Glutamatergic neuron (in vitro differentiated cells): ENCODE results near the gene ENTPD1. TPM values are rescaled to one million over a fixed set of nuclear protein-coding genes. Genes with fewer than 3 reads are reported as not detected.

Experiments
- DNase-seq: peaks from one replicate; pipeline ENCODE4 v3.0.0; 2022
- H3K27ac Mint-ChIP-seq: one replicate; pipeline ENCODE4 v1.8.0; 2020; ENCODE audit warnings: mild to moderate bottlenecking, mixed read lengths, inconsistent platforms; ENCODE audit not compliant: unreplicated experiment
- H3K27me3 Mint-ChIP-seq: one replicate; pipeline ENCODE4 v1.8.0; 2020; ENCODE audit warnings: mild to moderate bottlenecking, moderate library complexity, mixed read lengths, inconsistent platforms; ENCODE audit not compliant: unreplicated experiment
- H3K36me3 Mint-ChIP-seq: one replicate; pipeline ENCODE4 v1.8.0; 2020; ENCODE audit warnings: mild to moderate bottlenecking, mixed read lengths, inconsistent platforms; ENCODE audit not compliant: unreplicated experiment
- H3K4me1 Mint-ChIP-seq: one replicate; pipeline ENCODE4 v1.8.0; 2020; ENCODE audit warnings: mild to moderate bottlenecking, low read depth, mixed read lengths, inconsistent platforms; ENCODE audit not compliant: unreplicated experiment
- H3K4me3 Mint-ChIP-seq: one replicate; pipeline ENCODE4 v1.8.0; 2020; ENCODE audit warnings: mild to moderate bottlenecking, mixed read lengths, inconsistent platforms; ENCODE audit not compliant: unreplicated experiment
- H3K9me3 Mint-ChIP-seq: one replicate; pipeline ENCODE4 v1.8.0; 2020; ENCODE audit warnings: mild to moderate bottlenecking, moderate library complexity, mixed read lengths, inconsistent platforms; ENCODE audit not compliant: unreplicated experiment
- total RNA-seq: library from RNA; stranded (reverse); fragmentation: NEBNext Ultra II Directional; extraction: Animal tissue kit (Norgen Biotek cat#: 25700); gene quantifications from one replicate; pipeline ENCODE4 v1.2.1, GENCODE V29; 2021; ENCODE audit not compliant: unreplicated experiment
- TF ChIP-seq, protein P1 (sequence below): fragments of 200-600 bp; sonication (generic); IDR thresholded peaks from one replicate; pipeline ENCODE4 v1.5.0; 2021; ENCODE audit not compliant: partially characterized antibody, unreplicated experiment

ENTPD1 gene
- total RNA-seq, 1 donor from 2014 or later, result not detected

DNA sequence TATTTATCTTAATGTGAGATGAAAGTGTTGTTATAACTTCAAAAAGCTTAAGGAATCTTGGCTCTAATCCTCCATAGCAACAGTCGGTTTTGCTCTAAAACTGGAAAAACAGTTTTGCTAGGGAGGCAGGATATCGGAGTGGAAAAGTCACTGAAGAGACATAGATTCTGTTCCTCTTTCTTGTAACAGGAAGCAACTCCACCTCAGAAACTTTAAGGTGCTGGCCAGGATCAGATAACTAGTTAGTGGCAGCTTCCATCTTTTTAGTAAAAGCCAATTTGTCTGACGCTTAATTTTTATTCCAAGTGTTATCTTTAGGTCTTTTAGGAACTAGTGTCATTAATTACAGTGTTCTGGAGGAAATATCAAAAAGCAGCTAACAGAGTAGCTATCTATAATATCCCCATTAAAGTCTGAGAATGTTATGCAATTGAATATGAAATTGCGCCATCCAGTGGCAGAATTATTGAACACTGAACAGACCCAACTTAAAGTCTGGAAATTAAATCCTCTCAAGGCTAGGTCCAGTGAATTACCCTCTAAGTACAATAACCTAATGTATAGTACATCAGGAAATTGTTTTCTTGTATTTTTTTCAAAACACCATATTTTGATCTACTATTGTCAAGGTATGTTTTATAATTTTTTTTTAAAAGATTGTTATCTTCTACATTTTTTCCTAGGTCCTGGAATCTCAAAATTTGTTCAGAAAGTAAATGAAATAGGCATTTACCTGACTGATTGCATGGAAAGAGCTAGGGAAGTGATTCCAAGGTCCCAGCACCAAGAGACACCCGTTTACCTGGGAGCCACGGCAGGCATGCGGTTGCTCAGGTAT, 85.9 kb downstream of the ENTPD1 start:
- Mint-ChIP-seq H3K27ac (no peak overlapping the region), H3K9me3 (no peaks in the 10 kb centered on the region), H3K4me1 (no peaks in the 10 kb centered on the region), H3K36me3 (no peaks in the 10 kb centered on the region), H3K4me3 (no peak overlapping the region), H3K27me3 (no peaks in the 10 kb centered on the region)
- TF ChIP-seq, protein P1, sequence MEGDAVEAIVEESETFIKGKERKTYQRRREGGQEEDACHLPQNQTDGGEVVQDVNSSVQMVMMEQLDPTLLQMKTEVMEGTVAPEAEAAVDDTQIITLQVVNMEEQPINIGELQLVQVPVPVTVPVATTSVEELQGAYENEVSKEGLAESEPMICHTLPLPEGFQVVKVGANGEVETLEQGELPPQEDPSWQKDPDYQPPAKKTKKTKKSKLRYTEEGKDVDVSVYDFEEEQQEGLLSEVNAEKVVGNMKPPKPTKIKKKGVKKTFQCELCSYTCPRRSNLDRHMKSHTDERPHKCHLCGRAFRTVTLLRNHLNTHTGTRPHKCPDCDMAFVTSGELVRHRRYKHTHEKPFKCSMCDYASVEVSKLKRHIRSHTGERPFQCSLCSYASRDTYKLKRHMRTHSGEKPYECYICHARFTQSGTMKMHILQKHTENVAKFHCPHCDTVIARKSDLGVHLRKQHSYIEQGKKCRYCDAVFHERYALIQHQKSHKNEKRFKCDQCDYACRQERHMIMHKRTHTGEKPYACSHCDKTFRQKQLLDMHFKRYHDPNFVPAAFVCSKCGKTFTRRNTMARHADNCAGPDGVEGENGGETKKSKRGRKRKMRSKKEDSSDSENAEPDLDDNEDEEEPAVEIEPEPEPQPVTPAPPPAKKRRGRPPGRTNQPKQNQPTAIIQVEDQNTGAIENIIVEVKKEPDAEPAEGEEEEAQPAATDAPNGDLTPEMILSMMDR, result peak; percentile 81
- DNase-seq, result no peak

DNA sequence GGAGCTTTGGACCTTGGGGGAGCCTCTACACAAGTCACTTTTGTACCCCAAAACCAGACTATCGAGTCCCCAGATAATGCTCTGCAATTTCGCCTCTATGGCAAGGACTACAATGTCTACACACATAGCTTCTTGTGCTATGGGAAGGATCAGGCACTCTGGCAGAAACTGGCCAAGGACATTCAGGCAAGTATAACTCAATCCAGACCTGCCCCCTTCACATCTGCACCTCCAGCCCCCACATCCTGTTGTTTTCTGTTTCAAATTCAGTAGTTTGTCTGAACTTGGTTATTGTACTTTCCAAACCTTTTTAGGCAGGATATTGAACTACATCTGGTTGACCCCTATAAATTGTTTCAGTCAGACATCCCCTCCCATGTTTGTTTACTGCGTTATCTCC, 89.4 kb downstream of the ENTPD1 start:
- no peaks in the 10 kb centered on the region for H3K4me1 Mint-ChIP-seq
- H3K27ac Mint-ChIP-seq, result no peak overlapping the region
- TF ChIP-seq, protein P1, result no peak

DNA sequence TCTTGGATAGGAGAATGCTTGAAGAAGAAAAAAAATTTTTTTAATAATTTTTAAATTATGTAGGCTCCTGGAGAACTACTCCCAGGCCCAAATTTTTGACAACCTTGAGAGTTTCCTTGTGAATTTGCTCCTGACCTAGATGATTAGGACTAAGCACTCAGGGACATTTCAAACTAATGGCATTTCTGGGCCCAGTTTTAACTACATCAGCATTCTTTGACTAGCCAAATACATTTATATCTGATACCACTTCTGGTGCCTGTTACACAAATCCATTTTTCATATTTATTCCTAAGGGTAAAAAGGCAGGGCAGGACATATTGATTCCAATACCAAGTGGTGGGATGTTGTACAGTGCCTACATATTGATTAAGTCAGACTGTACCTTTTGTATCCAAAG, 91.0 kb downstream of the ENTPD1 start:
- Mint-ChIP-seq H3K4me1 (no peaks in the 10 kb centered on the region), H3K9me3 (no peaks in the 10 kb centered on the region), H3K36me3 (no peaks in the 10 kb centered on the region), H3K27ac (no peak overlapping the region), H3K27me3 (no peaks in the 10 kb centered on the region), H3K4me3 (no peak overlapping the region)
- TF ChIP-seq, protein P1, result no peak
- DNase-seq, result no peak

More for the DNA sequence above, 89.4 kb downstream of the ENTPD1 start:
- Mint-ChIP-seq H3K4me3 (no peak overlapping the region), H3K9me3 (no peaks in the 10 kb centered on the region), H3K36me3 (no peaks in the 10 kb centered on the region), H3K27me3 (no peaks in the 10 kb centered on the region)
- no peak for DNase-seq

DNA sequence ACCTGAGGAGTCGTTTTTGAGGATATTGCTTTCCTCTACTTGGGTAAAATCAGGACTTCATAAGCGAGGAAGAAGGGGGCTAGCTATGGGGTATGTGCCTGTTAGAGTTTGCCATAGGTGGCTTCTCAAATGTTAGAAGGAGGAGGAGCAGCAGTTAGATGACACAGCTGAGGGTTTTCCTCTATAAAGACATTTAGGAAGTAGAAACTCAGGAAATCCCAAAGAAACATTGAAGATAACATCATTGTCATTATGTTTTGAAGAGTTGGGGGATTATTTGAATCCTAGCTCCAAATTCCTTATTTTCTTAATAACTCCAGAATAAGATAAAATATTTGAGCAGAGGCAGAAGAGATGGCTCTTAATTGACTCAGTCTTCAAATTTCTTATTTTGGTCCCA, 92.9 kb downstream of the ENTPD1 start:
- H3K27me3 Mint-ChIP-seq, result no peaks in the 10 kb centered on the region
- H3K36me3 Mint-ChIP-seq, result no peaks in the 10 kb centered on the region
- no peaks in the 10 kb centered on the region for H3K9me3 Mint-ChIP-seq
- H3K27ac Mint-ChIP-seq, result no peak overlapping the region
- no peak for DNase-seq
- no peak overlapping the region for H3K4me3 Mint-ChIP-seq
- no peaks in the 10 kb centered on the region for H3K4me1 Mint-ChIP-seq
- TF ChIP-seq, protein P1, result no peak

DNA sequence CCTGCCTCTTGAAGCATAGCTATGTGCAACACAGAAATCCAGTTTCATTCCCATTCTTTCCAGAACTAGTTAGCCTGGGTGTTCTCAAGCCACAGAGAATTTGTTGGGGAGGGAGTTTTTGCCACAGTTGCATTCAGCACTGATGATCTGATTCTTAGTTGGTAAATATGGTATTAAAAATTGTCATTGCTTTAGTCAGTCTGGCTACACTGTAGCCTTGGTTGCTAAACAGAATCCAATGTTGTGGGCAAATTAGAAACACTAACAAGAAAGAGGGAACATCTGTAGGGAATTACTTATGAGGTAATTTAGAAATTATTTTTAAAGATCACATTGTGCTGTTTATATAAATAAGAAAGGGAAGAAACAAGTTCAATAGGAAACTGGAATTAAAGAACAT, 94.8 kb downstream of the ENTPD1 start:
- TF ChIP-seq, protein P1, result no peak
- no peaks in the 10 kb centered on the region for H3K4me1 Mint-ChIP-seq
- H3K27ac Mint-ChIP-seq, result no peak overlapping the region
- H3K27me3 Mint-ChIP-seq, result no peaks in the 10 kb centered on the region
- no peak for DNase-seq
- no peaks in the 10 kb centered on the region for H3K36me3 Mint-ChIP-seq
- peaks cover 2% of the 10 kb centered on the region for H3K9me3 Mint-ChIP-seq
- no peak overlapping the region for H3K4me3 Mint-ChIP-seq
